ENCODE results near the gene TP53. TPM values are rescaled to one million over a fixed set of nuclear protein-coding genes. Genes with fewer than 3 reads are reported as not detected.

The TP53 gene
- total and polyA plus RNA-seq, 2 donors (not counting 1 experiment from before 2014, with no cell fraction given): 23.0 to 35.5 TPM

GRCh38 chr17:7677388-7678067, 9.8 kb downstream of the TP53 start:
- no peak for TF ChIP-seq EZH2 (IDR thresholded peaks at IDR 0.05; ENCODE audit: low read length, missing control alignments)
- no peak for TF ChIP-seq CTCF (conservative IDR thresholded peaks at IDR 0.05 in 1 of 2, IDR thresholded peaks at IDR 0.05 in 1 of 2; ENCODE audit: low read depth in 1 of 2, low read length in 2 of 2)
- no peak overlapping the region for H3K4me2 ChIP-seq (ENCODE audit: extremely low read depth, insufficient read depth, low read length)
- H3K27me3 ChIP-seq (ENCODE audit: control insufficient read depth, insufficient read depth, low read length): no peaks in the 10 kb centered on the region
- DNase-seq (ENCODE audit: low read depth in 2 of 2): no peak
- no peaks in the 10 kb centered on the region for H3K4me1 ChIP-seq (ENCODE audit: control insufficient read depth, extremely low read depth, insufficient read depth, low read length)
- H3K79me2 ChIP-seq (ENCODE audit: control insufficient read depth, insufficient read depth, low read length): no peaks in the 10 kb centered on the region
- peaks cover 1% of the 10 kb centered on the region for H3K9me3 ChIP-seq (ENCODE audit: control insufficient read depth, insufficient read depth, low read depth, low read length)
- no peaks in the 10 kb centered on the region for H4K20me1 ChIP-seq (ENCODE audit: control insufficient read depth, extremely low read depth, insufficient read depth, low read length)
- no peak overlapping the region for H2AFZ ChIP-seq (ENCODE audit: low read length)
- H3K27ac ChIP-seq (ENCODE audit: insufficient read depth, low read length): no peak overlapping the region
- H3K9ac ChIP-seq (ENCODE audit: insufficient read depth, low read length): no peak overlapping the region
- H3K4me3 ChIP-seq (replicated peaks in 1 of 4; ENCODE audit: control extremely low read depth in 1 of 4, insufficient read depth in 1 of 4, low read depth in 3 of 4, low read length in 4 of 4): no peak overlapping the region
- peaks cover 11% of the 10 kb centered on the region for H3K36me3 ChIP-seq (ENCODE audit: control insufficient read depth, insufficient read depth, low read length)

GRCh38 chr17:7676533-7676932, 10.8 kb downstream of the TP53 start:
- no peak overlapping the region for H3K4me2 ChIP-seq (ENCODE audit: extremely low read depth, insufficient read depth, low read length)

GRCh38 chr17:7674934-7675333, 12.4 kb downstream of the TP53 start:
- no peak for DNase-seq (ENCODE audit: low read depth in 2 of 2)
- Histone ChIP-seq H3K9ac (ENCODE audit: insufficient read depth, low read length) (no peak overlapping the region), H3K9me3 (ENCODE audit: control insufficient read depth, insufficient read depth, low read depth, low read length) (peaks cover 1% of the 10 kb centered on the region), H3K27me3 (ENCODE audit: control insufficient read depth, insufficient read depth, low read length) (no peaks in the 10 kb centered on the region), H3K27ac (ENCODE audit: insufficient read depth, low read length) (no peak overlapping the region), H3K4me1 (ENCODE audit: control insufficient read depth, extremely low read depth, insufficient read depth, low read length) (no peaks in the 10 kb centered on the region), H3K36me3 (ENCODE audit: control insufficient read depth, insufficient read depth, low read length) (peaks cover 16% of the 10 kb centered on the region), H4K20me1 (ENCODE audit: control insufficient read depth, extremely low read depth, insufficient read depth, low read length) (no peaks in the 10 kb centered on the region), H3K4me2 (ENCODE audit: extremely low read depth, insufficient read depth, low read length) (no peak overlapping the region), H3K4me3 (replicated peaks in 1 of 4; ENCODE audit: control extremely low read depth in 1 of 4, insufficient read depth in 1 of 4, low read depth in 3 of 4, low read length in 4 of 4) (no peak overlapping the region), H3K79me2 (ENCODE audit: control insufficient read depth, insufficient read depth, low read length) (no peaks in the 10 kb centered on the region), H2AFZ (ENCODE audit: low read length) (no peak overlapping the region)
- TF ChIP-seq CTCF (conservative IDR thresholded peaks at IDR 0.05 in 1 of 2, IDR thresholded peaks at IDR 0.05 in 1 of 2; ENCODE audit: low read depth in 1 of 2, low read length in 2 of 2): no peak
- TF ChIP-seq EZH2 (IDR thresholded peaks at IDR 0.05; ENCODE audit: low read length, missing control alignments): no peak

More at GRCh38 chr17:7676533-7676932, 10.8 kb downstream of the TP53 start:
- H3K4me3 ChIP-seq (replicated peaks in 1 of 4; ENCODE audit: control extremely low read depth in 1 of 4, insufficient read depth in 1 of 4, low read depth in 3 of 4, low read length in 4 of 4): no peak overlapping the region
- no peak for DNase-seq (ENCODE audit: low read depth in 2 of 2)
- H4K20me1 ChIP-seq (ENCODE audit: control insufficient read depth, extremely low read depth, insufficient read depth, low read length): no peaks in the 10 kb centered on the region
- peaks cover 12% of the 10 kb centered on the region for H3K36me3 ChIP-seq (ENCODE audit: control insufficient read depth, insufficient read depth, low read length)
- H3K27me3 ChIP-seq (ENCODE audit: control insufficient read depth, insufficient read depth, low read length): no peaks in the 10 kb centered on the region
- H3K9me3 ChIP-seq (ENCODE audit: control insufficient read depth, insufficient read depth, low read depth, low read length): peaks cover 1% of the 10 kb centered on the region
- TF ChIP-seq CTCF (conservative IDR thresholded peaks at IDR 0.05 in 1 of 2, IDR thresholded peaks at IDR 0.05 in 1 of 2; ENCODE audit: low read depth in 1 of 2, low read length in 2 of 2) (no peak), EZH2 (IDR thresholded peaks at IDR 0.05; ENCODE audit: low read length, missing control alignments) (no peak)
- H3K9ac ChIP-seq (ENCODE audit: insufficient read depth, low read length): no peak overlapping the region
- no peaks in the 10 kb centered on the region for H3K4me1 ChIP-seq (ENCODE audit: control insufficient read depth, extremely low read depth, insufficient read depth, low read length)
- no peak overlapping the region for H2AFZ ChIP-seq (ENCODE audit: low read length)
- H3K27ac ChIP-seq (ENCODE audit: insufficient read depth, low read length): no peak overlapping the region
- no peaks in the 10 kb centered on the region for H3K79me2 ChIP-seq (ENCODE audit: control insufficient read depth, insufficient read depth, low read length)
